C4-2B (cell line): ENCODE results near the gene PRSS16.
"Not testable (repeated sequence)": the region's sequence is repeated elsewhere in the genome, so short reads cannot be mapped to it uniquely, and the experiment has no call there.

Experiments
- H3K27ac ChIP-seq: fragments of 450-650 bp; 2 replicates; pipeline ENCODE4 v1.5.1; 2017
- CTCF ChIP-seq: fragments of 450-650 bp; conservative IDR thresholded peaks from 2 replicates; pipeline ENCODE4 v1.5.1; 2017; ENCODE audit warnings: mild to moderate bottlenecking
- ZFX ChIP-seq: fragments of 450-650 bp; IDR thresholded peaks from 2 replicates; pipeline ENCODE4 v1.6.1; 2017

Gene PRSS16, protein sequence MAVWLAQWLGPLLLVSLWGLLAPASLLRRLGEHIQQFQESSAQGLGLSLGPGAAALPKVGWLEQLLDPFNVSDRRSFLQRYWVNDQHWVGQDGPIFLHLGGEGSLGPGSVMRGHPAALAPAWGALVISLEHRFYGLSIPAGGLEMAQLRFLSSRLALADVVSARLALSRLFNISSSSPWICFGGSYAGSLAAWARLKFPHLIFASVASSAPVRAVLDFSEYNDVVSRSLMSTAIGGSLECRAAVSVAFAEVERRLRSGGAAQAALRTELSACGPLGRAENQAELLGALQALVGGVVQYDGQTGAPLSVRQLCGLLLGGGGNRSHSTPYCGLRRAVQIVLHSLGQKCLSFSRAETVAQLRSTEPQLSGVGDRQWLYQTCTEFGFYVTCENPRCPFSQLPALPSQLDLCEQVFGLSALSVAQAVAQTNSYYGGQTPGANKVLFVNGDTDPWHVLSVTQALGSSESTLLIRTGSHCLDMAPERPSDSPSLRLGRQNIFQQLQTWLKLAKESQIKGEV

GRCh38 chr6:27247133-27247836, at the start of gene PRSS16:
TSS of gene PRSS16 (plus strand) at chr6:27247701. CDS start at chr6:27247738, 37 bp downstream.
- no peak within 1 kb of the TSS for H3K27ac ChIP-seq
- TF ChIP-seq ZFX (no peak), CTCF (no peak)

- no peak overlapping the region for H3K27ac ChIP-seq
- no peak for TF ChIP-seq CTCF
These were observed 41.9 kb upstream of the PRSS16 start for GRCh38 chr6:27205375-27206278.

DNA sequence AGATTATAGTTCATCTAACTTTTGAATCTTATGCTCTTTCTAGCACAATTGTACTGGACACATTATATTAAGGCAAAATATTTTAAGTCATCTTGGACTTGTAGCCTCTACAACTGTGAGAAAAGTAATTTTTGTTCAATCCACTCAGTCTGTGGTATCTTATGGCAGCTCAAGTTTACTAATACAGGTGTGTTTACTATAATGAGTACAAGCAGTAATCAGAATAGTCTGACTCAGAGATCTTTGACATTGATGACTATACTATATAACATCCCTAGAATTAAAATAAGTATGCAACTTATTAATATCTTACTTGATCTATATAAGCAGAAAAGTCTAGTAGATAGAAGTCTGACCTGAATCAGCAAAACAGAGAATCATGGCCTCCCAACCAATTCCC, 40.7 kb upstream of the PRSS16 start:
- no peak for TF ChIP-seq ZFX
- no peak for TF ChIP-seq CTCF
- no peak overlapping the region for H3K27ac ChIP-seq

DNA sequence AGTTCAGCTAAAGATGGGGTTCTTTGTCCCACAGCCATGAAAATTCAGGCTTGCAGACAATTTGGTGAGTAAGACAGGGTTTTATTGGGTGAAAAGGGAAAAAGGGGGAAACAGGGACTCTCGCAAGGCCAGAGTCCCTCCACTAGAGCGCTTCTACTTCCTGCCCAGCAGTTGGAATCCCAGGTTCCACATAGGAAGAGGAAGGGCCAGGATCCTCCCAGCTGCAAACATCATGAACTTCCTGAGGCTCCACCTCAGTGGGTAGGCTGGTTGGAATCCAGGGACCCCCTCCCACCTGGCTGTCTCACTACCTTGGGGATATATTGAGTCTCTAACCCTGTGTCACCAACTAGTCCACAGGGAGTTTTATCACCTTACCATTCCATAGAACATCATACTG, 39.5 kb upstream of the PRSS16 start:
- TF ChIP-seq CTCF (no peak), ZFX (no peak)
- H3K27ac ChIP-seq = no peak overlapping the region

DNA sequence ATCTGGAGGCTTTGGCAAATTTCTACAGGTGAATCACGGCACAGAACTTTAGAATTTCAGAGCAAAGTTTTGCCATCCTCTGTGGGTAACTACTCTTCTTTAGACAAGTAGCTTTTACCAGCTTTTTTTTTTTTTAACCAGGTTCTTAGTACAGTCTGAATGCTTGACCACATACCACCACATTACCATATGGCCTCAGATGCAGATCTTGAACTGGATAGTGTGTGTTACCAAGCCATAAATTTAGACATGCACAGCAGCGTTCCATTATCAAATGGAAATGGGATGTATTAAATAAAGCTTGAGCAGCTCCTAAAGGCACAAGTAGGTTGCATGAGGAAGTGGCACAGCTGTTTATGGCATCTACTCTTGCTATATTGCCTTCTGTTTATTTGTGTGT, 38.3 kb upstream of the PRSS16 start:
- H3K27ac ChIP-seq = no peak overlapping the region
- TF ChIP-seq ZFX = no peak
- no peak for TF ChIP-seq CTCF

DNA sequence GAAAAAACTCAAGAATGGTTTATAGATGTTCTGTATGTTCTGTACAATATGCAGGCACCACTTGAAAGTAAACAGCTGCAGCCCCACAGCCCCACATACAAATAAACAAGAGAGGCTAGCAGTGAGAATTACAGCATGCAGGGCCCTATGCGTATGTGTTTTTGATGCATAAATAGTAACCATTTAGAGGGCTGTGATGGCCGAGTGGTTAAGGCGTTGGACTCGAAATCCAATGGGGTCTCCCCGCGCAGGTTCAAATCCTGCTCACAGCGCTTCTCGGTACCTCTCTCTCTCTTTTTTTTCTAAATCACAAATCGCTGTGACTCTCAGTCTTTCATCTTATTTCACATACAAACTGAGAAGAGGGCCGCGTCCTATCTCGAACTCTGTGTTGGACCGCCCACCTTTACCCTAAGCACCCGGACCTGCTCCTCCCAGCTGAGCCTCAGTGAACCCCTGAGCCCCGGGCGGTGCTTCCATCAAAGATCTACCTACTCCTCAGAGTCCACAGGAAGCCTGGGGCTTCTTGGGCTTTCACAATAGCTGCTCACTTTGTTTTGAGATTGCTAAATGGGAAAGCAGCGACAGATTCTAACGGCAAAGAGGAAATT, 37.7 kb upstream of the PRSS16 start:
- no peak overlapping the region for H3K27ac ChIP-seq
- TF ChIP-seq ZFX (no peak), CTCF (no peak)

GRCh38 chr6:27213091-27213517, 34.4 kb upstream of the PRSS16 start:
- H3K27ac ChIP-seq = not testable (repeated sequence)
